Embryonic facial prominence (tissue), 1 donor: Measurements from ENCODE around the gene NDST3.
"Not testable (repeated sequence)": the region's sequence is repeated elsewhere in the genome, so short reads cannot be mapped to it uniquely, and the experiment has no call there.

Source experiments
- DNase-seq: peaks from one replicate; pipeline ENCODE4 v3.0.0-alpha.2; 2016; ENCODE audit errors: extremely low spot score

Gene NDST3

GRCh38 chr4:118271788-118272187, 237.5 kb downstream of the NDST3 start:
- DNase-seq: no peak

- DNase-seq: no peak
Measured at GRCh38 chr4:118273642-118274041, 239.4 kb downstream of the NDST3 start.

GRCh38 chr4:118276580-118276979, 242.3 kb downstream of the NDST3 start:
- no peak for DNase-seq

GRCh38 chr4:118277243-118277642, 243.0 kb downstream of the NDST3 start:
- no peak for DNase-seq

GRCh38 chr4:118278473-118279274, 244.4 kb downstream of the NDST3 start:
- peak; percentile 93 for DNase-seq

GRCh38 chr4:118279328-118279727, 245.0 kb downstream of the NDST3 start:
- DNase-seq: no peak

- DNase-seq: no peak
Measured at GRCh38 chr4:118279920-118280432, 245.7 kb downstream of the NDST3 start.

- peak; percentile 56 for DNase-seq
Measured at GRCh38 chr4:118280501-118281218, 246.4 kb downstream of the NDST3 start.

GRCh38 chr4:118281611-118282442, 247.5 kb downstream of the NDST3 start:
- DNase-seq: no peak

GRCh38 chr4:118282692-118283091, 248.4 kb downstream of the NDST3 start:
- DNase-seq: no peak

GRCh38 chr4:118284169-118284568, 249.9 kb downstream of the NDST3 start:
- no peak for DNase-seq

GRCh38 chr4:118285931-118286330, 251.6 kb downstream of the NDST3 start:
- DNase-seq: no peak

GRCh38 chr4:118286685-118287084, 252.4 kb downstream of the NDST3 start:
- no peak for DNase-seq

- no peak for DNase-seq
Measured at GRCh38 chr4:118287711-118288451, 253.6 kb downstream of the NDST3 start.

GRCh38 chr4:118289794-118290193, 255.5 kb downstream of the NDST3 start:
- DNase-seq: no peak

- DNase-seq: no peak
Measured at GRCh38 chr4:118290951-118291350, 256.7 kb downstream of the NDST3 start.

- no peak for DNase-seq
Measured at GRCh38 chr4:118296729-118297128, 262.4 kb downstream of the NDST3 start.

- DNase-seq: not testable (repeated sequence)
Measured at GRCh38 chr4:118299619-118300018, 265.3 kb downstream of the NDST3 start.

- DNase-seq: no peak
Measured at GRCh38 chr4:118307643-118308042, 273.4 kb downstream of the NDST3 start.
